B cell (primary cell): ENCODE measurements around the gene HEYL.

Source experiments
- EZH2 ChIP-seq: IDR thresholded peaks from 2 replicates; pipeline ENCODE4 v1.6.1; 2012; ENCODE audit warnings: borderline replicate concordance, low read depth, mild to moderate bottlenecking, moderate library complexity, low read length; ENCODE audit not compliant: insufficient read depth, poor library complexity, severe bottlenecking
- TF ChIP-seq, protein P1 (sequence below): fragments of 200-600 bp; IDR thresholded peaks from one replicate; pipeline ENCODE4 v1.8.0; 2022; ENCODE audit warnings: antibody characterized with exemption, mild to moderate bottlenecking

DNA sequence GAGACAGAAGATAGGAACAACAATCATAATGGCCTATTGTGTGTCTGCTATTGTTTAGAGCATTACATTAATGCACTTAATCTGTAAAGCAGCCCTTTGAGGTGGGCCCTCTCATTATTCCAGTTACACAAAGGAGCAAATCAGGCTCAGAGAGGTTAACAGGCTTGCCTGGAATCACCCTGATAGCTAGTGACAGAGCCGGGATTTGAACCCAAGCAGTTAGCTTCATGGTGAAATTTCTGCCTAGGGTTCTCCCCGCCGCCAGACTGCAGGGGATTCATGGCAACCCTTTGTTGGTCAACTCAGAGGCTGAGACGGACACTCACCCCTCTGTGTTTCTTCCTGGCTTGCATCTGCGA lies 7.1 kb downstream of the HEYL start:
- TF ChIP-seq, protein P1, sequence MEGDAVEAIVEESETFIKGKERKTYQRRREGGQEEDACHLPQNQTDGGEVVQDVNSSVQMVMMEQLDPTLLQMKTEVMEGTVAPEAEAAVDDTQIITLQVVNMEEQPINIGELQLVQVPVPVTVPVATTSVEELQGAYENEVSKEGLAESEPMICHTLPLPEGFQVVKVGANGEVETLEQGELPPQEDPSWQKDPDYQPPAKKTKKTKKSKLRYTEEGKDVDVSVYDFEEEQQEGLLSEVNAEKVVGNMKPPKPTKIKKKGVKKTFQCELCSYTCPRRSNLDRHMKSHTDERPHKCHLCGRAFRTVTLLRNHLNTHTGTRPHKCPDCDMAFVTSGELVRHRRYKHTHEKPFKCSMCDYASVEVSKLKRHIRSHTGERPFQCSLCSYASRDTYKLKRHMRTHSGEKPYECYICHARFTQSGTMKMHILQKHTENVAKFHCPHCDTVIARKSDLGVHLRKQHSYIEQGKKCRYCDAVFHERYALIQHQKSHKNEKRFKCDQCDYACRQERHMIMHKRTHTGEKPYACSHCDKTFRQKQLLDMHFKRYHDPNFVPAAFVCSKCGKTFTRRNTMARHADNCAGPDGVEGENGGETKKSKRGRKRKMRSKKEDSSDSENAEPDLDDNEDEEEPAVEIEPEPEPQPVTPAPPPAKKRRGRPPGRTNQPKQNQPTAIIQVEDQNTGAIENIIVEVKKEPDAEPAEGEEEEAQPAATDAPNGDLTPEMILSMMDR = no peak
- no peak for TF ChIP-seq EZH2
